ENCODE results near the gene RASAL1.

Gene RASAL1

DNA sequence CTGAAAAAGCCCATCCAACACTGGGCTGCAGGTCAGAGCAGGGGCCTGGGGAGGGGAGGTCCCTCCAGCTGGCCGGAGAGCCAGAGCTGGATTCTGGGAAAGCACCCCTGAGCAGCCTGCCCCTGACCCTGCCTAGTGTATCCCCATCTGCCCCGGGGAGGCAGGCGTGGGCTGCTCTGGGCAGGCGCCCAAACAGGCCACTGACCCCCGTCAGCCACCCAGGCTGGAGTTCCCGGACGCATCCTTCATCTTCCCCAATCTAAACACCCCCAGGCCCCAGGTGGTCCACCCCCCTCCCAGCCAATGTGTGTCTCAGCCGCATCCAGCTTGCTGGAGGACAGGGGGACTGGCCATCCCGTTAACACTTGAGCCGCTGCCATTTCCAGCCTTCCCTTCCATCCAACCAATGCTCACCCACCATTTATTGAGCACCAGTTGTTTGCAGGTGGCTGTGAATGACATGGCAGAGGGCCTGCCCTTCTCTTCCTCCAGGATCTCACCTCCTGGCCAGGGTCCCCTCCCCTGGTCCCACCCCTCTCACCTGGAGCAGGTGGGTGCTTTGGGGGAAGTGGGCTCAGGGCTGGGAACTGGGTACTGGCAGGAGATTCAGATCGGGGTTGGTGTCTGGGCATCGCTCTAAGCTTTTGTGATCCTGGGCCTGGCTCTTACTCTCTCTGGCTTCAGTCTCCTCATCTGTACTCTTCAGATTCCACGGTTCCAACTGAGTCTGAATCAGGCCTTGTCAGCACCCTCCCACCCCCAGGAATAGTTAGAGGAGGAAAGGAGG lies 79.8 kb downstream of the RASAL1 start:
- FAIRE-seq, result no peak

DNA sequence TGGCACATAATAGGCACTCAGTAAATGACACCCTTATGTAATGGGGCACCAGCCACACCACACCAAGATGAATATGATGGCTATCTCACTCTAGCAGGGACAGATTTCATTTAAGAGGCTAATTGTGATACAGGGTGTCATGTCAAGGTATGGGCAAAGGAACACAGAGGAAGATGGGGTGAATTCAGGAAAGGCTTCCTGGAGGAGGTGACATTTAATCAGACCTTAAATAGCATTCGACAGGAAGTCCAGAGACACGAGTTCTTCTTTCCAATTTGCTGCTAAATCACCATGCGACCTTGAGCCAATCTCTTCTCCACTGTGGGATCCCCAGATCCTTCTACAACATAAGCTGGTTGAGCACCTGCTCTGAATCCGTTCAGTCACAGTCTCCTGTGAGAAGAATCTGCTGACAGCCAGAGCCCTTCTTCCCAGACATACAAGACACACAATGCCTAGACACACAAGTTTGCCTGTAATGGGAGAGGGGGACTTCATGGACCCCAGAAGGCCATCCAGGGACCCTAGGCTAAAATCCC lies 80.5 kb downstream of the RASAL1 start:
- FAIRE-seq, result no peak

GRCh38 chr12:113052326-113052725 lies 83.2 kb downstream of the RASAL1 start:
- no peak for FAIRE-seq

DNA sequence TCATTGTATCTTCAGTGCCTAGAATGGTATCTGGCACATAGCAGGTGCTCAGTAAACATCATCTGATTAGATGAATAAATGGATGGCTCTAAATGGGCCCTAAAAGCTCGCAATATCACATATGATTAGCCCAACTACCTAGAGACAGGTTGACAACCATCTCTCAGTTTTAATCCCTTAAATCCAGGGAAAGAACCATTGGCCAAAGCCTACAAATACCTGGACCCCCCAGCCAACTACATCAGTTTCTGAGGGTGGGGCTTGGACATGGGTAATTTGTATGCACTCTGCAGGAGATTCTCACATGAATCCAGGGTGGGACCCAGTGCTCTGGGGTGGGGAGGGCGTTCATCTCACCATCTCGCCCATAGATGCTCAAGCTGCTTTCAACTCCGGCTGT lies 83.8 kb downstream of the RASAL1 start:
- no peak for FAIRE-seq

DNA sequence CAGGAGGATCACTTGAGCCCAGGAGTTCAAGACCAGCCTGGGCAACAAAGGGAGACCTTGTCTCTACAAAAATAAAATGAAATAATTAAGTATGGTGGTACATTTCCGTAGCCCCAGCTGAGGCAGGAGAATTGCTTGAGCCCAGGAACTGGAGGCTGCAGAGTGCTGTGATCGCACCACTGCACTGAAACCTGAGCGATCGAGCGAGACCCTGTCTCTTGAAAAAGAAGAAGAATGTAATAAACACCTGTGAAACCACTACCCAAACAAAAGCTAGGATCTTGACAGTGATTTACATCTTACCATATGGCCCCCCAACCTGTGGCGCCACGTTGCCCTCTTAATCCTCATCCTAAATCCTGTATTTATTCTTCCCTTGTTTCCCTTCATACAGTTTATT lies 84.8 kb downstream of the RASAL1 start:
- FAIRE-seq, result no peak

- no peak for FAIRE-seq
These were observed 85.4 kb downstream of the RASAL1 start for GRCh38 chr12:113049976-113050742.
